ENCODE data around the gene AHNAK.
"Not testable (repeated sequence)": the region's sequence is repeated elsewhere in the genome, so short reads cannot be mapped to it uniquely, and the experiment has no call there.

AHNAK gene

DNA sequence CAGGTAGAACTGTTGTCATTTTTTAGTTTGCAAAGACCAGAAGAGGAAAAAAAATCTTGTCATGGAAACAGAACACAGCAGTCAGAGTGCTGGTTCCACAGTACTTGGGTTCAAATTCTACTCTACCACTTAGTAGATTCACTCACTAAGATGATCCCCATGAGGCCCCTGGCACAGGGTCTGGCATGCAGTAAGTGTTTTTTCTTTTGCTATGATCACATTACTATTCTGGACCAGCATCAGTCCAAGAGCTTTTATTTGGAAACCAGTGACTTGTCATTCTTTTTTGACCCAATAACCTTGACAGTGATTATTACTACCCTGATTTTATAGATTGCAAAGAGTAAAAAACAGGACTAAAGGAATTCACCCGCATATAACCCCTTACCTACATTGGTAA is 23.0 kb upstream of the AHNAK start:
- Histone ChIP-seq H3K36me3 (ENCODE audit: control insufficient read depth, low read depth, low read length) (peaks cover 76% of the 10 kb centered on the region), H3K9me3 (ENCODE audit: control insufficient read depth, low read depth, low read length) (no peaks in the 10 kb centered on the region), H3K4me1 (ENCODE audit: control insufficient read depth, low read depth, low read length) (peaks cover under 1% of the 10 kb centered on the region), H3K27me3 (ENCODE audit: control insufficient read depth, insufficient read depth, low read length) (no peaks in the 10 kb centered on the region), H3K9ac (ENCODE audit: low read length) (no peak overlapping the region), H3K4me3 (ENCODE audit: low read length) (no peak overlapping the region), H3K27ac (ENCODE audit: low read length) (no peak overlapping the region)

DNA sequence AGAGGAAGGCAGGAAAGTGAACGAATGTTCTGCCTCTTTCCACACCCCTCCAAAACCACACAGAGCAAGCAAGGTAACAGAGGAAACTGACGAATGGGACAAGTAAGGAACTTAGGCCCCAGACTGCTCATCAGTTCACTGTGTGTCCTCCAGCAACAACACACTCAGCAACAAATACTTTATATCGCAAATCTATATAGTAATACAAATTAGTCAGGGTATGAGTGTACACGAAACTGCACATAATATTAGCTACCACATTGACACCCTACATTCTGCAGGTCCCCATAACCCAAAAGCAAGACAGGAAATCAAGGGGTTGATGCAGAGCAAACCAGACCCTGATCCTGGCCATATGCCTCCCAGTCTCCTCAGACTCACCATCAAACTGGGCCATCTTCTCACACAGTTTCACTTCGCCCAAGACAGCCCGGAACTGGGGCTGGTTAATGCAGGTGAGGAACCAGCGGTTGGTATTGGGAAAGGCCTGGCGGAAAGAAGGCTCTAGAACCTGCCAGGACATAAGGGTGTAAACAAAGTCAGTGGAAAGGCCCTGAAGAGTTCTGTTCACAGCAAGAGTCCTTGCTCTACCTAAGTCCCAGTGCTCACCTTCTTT is 20.5 kb upstream of the AHNAK start:
- H3K27ac ChIP-seq (ENCODE audit: low read length), result no peak overlapping the region
- H3K36me3 ChIP-seq (ENCODE audit: control insufficient read depth, low read depth, low read length), result peaks cover 83% of the 10 kb centered on the region
- no peak overlapping the region for H3K9ac ChIP-seq (ENCODE audit: low read length)
- no peaks in the 10 kb centered on the region for H3K4me1 ChIP-seq (ENCODE audit: control insufficient read depth, low read depth, low read length)
- no peaks in the 10 kb centered on the region for H3K27me3 ChIP-seq (ENCODE audit: control insufficient read depth, insufficient read depth, low read length)
- H3K4me3 ChIP-seq (ENCODE audit: low read length), result no peak overlapping the region
- no peaks in the 10 kb centered on the region for H3K9me3 ChIP-seq (ENCODE audit: control insufficient read depth, low read depth, low read length)

DNA sequence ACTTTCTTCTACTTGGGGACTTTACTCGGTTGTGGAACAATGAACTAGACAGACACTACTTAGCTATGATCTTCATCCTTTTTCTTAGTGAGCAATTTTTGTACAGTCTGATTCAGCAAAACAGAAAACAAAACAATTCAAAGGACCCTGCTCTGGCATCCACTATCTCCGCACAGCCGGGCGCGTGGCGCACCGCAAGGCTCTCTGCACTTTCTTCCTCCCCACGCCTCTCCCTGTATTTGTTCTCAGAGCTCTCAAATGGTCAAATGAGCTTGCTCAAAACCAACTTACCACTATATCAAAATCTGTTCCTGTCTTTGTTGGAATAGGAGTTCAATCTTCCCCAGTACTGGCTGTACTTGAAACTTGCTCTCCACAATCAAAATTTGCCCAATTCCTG is 19.6 kb upstream of the AHNAK start:
- H3K9me3 ChIP-seq (ENCODE audit: control insufficient read depth, low read depth, low read length), result no peaks in the 10 kb centered on the region
- no peaks in the 10 kb centered on the region for H3K4me1 ChIP-seq (ENCODE audit: control insufficient read depth, low read depth, low read length)
- peaks cover 74% of the 10 kb centered on the region for H3K36me3 ChIP-seq (ENCODE audit: control insufficient read depth, low read depth, low read length)
- no peak overlapping the region for H3K27ac ChIP-seq (ENCODE audit: low read length)
- no peak overlapping the region for H3K4me3 ChIP-seq (ENCODE audit: low read length)
- H3K9ac ChIP-seq (ENCODE audit: low read length), result no peak overlapping the region
- no peaks in the 10 kb centered on the region for H3K27me3 ChIP-seq (ENCODE audit: control insufficient read depth, insufficient read depth, low read length)

DNA sequence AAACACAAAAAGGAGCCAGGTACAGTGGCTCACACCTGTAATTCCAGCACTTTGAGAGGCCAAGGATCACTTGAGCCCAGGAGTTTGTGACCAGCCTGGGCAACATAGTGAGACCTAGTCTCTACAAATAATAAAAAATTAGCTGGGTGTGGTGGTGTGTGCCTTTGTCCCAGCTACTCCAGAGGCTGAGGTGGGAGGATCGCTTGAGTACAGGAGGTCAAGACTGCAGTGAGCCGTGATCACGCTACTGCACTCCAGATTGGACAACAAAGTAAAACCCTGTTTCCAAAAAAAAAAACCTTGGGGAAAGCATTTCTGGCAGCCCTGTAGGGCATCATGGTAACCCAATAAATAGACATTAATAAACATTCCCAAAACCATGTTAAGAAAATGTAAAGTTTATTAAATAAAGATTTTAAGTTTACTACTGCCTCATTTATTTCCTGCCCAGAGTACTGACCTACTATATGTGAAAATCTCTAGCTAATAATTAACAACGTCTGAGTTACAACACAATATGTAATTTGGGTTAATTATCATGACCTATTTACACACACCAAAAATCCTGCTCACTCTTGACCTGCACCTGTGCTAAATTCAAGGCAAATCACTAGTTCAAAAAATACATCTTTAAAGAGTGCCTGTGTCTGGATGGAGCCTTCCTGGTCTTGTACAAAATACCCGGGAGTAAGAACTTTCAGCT is 18.6 kb upstream of the AHNAK start:
- peaks cover 73% of the 10 kb centered on the region for H3K36me3 ChIP-seq (ENCODE audit: control insufficient read depth, low read depth, low read length)
- no peak overlapping the region for H3K4me3 ChIP-seq (ENCODE audit: low read length)
- H3K9ac ChIP-seq (ENCODE audit: low read length), result no peak overlapping the region
- H3K27me3 ChIP-seq (ENCODE audit: control insufficient read depth, insufficient read depth, low read length), result no peaks in the 10 kb centered on the region
- H3K9me3 ChIP-seq (ENCODE audit: control insufficient read depth, low read depth, low read length), result no peaks in the 10 kb centered on the region
- no peak overlapping the region for H3K27ac ChIP-seq (ENCODE audit: low read length)
- peaks cover 8% of the 10 kb centered on the region for H3K4me1 ChIP-seq (ENCODE audit: control insufficient read depth, low read depth, low read length)

DNA sequence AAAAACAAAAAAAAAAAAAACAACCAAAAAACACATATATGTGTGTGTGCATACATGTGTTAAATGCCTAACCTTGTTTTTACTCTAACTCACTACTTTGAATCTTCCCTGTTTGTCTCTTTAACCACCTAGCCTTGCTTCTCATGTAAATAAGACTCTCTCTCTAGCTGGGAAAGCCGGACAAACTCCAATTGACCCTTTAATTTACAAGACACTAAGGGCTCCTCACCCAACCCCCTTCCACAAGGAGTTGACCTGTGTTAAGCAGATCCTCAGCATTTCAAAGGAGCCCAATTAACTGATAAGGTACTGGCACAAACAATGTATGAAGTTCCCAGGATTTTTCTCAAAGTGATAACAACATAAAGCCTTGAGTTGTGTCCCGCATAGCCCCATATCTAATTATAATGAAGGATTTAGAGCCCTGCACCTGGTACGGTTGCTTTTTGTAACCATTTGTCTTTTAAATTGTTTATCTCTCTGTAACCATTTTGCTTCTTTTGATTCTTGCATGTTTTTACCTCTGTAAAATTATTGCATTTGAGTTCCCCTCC is 15.1 kb upstream of the AHNAK start:
- H3K9me3 ChIP-seq (ENCODE audit: control insufficient read depth, low read depth, low read length); H3K27me3 ChIP-seq (ENCODE audit: control insufficient read depth, insufficient read depth, low read length); H3K4me3 ChIP-seq (ENCODE audit: low read length); H3K27ac ChIP-seq (ENCODE audit: low read length); H3K9ac ChIP-seq (ENCODE audit: low read length): not testable (repeated sequence)
- H3K36me3 ChIP-seq (ENCODE audit: control insufficient read depth, low read depth, low read length), result peaks cover 76% of the 10 kb centered on the region
- H3K4me1 ChIP-seq (ENCODE audit: control insufficient read depth, low read depth, low read length), result peaks cover 28% of the 10 kb centered on the region

DNA sequence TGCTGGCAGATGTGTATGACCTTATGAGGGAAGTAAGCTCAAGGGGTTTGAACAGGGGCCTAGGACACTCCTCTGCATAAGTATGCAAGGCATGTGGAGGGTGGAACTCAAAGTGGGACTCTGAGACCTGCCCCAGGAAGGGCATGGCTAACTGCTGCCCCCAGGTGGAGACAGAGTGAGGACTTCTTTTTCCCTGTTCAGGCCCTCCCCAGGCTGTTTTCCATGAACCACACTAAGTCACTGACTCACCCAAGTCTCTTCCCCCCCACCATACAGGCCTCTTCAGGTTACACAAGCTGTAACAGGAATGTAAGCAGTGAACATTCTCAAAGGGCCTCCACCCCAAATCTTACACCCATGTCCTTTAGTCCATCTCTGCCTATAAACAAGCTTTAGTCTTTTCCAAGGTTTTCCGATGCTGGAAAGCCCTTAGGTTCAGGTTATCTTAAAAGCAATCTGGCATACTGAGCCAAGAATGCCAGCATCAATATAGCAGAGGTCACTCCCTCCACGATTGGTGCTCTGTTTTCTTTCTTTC is 14.0 kb upstream of the AHNAK start:
- Histone ChIP-seq H3K4me1 (ENCODE audit: control insufficient read depth, low read depth, low read length) (peaks cover 39% of the 10 kb centered on the region), H3K9me3 (ENCODE audit: control insufficient read depth, low read depth, low read length) (no peaks in the 10 kb centered on the region), H3K27me3 (ENCODE audit: control insufficient read depth, insufficient read depth, low read length) (no peaks in the 10 kb centered on the region), H3K9ac (ENCODE audit: low read length) (no peak overlapping the region), H3K4me3 (ENCODE audit: low read length) (no peak overlapping the region), H3K27ac (ENCODE audit: low read length) (no peak overlapping the region), H3K36me3 (ENCODE audit: control insufficient read depth, low read depth, low read length) (peaks cover 65% of the 10 kb centered on the region)

DNA sequence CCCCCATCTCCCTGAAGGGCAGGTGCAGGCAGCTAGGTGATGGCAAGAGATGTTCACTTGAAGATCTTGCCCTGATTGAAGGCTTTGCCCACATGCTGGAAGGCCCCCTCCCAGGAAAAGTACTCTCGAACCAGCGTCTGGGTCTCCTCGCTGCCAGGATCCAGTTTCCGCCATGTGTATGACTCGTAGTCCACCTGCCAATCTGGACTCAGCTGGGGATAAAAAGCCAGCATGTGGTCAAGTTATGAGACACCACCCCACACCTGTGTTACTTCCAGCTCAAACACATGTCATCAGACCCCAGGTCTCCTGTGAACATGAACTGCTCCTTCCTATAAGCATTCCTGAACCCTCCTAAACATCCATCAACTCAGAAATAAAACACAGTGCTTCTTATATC is 13.0 kb upstream of the AHNAK start:
- not testable (repeated sequence) for H3K4me3 ChIP-seq (ENCODE audit: low read length); H3K9ac ChIP-seq (ENCODE audit: low read length)
- H3K4me1 ChIP-seq (ENCODE audit: control insufficient read depth, low read depth, low read length), result peaks cover 39% of the 10 kb centered on the region

DNA sequence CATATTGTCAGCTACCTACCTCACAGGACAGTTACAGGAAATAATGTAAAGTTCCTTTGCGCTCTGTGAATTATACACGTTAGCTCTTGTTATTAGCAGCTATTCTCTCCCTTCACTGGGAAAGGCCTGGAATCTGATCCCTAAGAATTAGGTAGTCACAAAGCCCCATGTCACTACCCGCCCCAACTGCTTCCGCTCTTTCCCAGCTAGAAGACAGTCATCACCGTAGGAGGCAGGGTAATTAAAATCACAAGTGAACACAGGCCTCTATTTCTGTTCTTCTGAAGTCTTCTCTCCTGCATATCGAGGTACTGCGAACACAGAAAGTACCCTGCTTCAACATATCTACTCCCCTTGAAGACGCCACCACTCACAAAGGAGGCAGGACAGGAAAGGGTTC is 12.6 kb upstream of the AHNAK start:
- peaks cover 40% of the 10 kb centered on the region for H3K4me1 ChIP-seq (ENCODE audit: control insufficient read depth, low read depth, low read length)
- peaks cover 56% of the 10 kb centered on the region for H3K36me3 ChIP-seq (ENCODE audit: control insufficient read depth, low read depth, low read length)
- no peak overlapping the region for H3K4me3 ChIP-seq (ENCODE audit: low read length)
- no peaks in the 10 kb centered on the region for H3K27me3 ChIP-seq (ENCODE audit: control insufficient read depth, insufficient read depth, low read length)
- H3K9ac ChIP-seq (ENCODE audit: low read length), result no peak overlapping the region
- no peak overlapping the region for H3K27ac ChIP-seq (ENCODE audit: low read length)
- no peaks in the 10 kb centered on the region for H3K9me3 ChIP-seq (ENCODE audit: control insufficient read depth, low read depth, low read length)

More for the DNA sequence above, 13.0 kb upstream of the AHNAK start:
- H3K9me3 ChIP-seq (ENCODE audit: control insufficient read depth, low read depth, low read length); H3K27me3 ChIP-seq (ENCODE audit: control insufficient read depth, insufficient read depth, low read length); H3K27ac ChIP-seq (ENCODE audit: low read length): not testable (repeated sequence)
- H3K36me3 ChIP-seq (ENCODE audit: control insufficient read depth, low read depth, low read length), result peaks cover 56% of the 10 kb centered on the region

DNA sequence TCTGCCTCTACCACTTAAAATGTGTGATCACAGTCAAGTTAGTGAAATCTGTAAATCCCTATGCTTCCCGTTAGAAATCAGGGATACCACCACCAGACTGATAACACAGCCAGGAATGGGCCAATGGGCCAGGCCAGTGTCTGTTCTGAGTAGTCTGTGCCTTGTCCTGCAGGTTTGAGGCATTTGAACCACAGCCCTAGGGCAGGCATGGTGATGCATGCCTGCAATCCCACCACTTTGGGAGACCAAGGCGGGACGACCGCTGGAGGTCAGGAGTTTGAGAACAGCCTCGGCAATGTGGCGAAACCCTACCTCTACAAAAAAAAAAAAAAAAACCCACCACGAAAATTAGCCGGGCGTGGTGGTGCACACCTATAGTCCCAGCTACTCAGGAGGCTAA is 12.1 kb upstream of the AHNAK start:
- peaks cover 52% of the 10 kb centered on the region for H3K36me3 ChIP-seq (ENCODE audit: control insufficient read depth, low read depth, low read length)
- H3K9ac ChIP-seq (ENCODE audit: low read length), result no peak overlapping the region
- H3K27me3 ChIP-seq (ENCODE audit: control insufficient read depth, insufficient read depth, low read length), result no peaks in the 10 kb centered on the region
- no peak overlapping the region for H3K27ac ChIP-seq (ENCODE audit: low read length)
- H3K4me1 ChIP-seq (ENCODE audit: control insufficient read depth, low read depth, low read length), result peaks cover 45% of the 10 kb centered on the region
- H3K4me3 ChIP-seq (ENCODE audit: low read length), result no peak overlapping the region
- H3K9me3 ChIP-seq (ENCODE audit: control insufficient read depth, low read depth, low read length), result no peaks in the 10 kb centered on the region

DNA sequence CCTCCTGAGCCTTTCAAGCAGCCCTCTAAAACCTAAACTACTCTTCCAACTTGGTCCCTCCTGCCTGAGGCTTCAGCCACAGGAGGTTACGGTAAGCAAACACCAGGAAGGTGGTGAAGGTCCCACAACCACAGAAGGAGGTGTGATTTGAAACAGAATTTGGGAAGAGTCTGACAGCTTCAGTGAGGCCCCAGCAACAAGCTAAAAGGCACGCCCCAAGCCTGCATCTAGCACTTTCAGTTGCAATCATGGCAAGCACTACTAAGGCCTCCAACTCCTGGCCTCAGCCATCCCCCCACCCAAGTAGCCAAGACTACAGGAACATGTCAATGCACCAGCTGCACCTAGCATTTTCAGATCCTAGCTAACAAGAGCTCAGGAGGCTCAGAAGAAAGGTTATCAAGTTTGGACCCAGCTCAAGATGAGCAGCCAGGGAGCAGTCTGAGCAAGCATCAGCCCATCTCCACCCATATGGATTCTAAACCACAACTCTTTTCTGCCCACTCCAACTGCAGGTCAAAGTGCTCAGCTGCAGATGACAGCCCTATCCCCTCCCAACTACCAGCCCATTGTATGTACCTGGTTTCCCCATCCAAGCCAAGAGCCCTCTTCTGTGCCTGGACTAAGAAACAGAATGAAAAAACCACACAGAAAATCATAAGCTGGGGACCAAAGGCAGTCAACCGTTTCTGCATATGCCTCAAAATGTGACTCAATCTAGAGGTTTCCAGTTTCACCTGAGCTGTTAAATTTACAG is 10.4 kb upstream of the AHNAK start:
- Histone ChIP-seq H3K4me1 (ENCODE audit: control insufficient read depth, low read depth, low read length) (peaks cover 61% of the 10 kb centered on the region), H3K27me3 (ENCODE audit: control insufficient read depth, insufficient read depth, low read length) (no peaks in the 10 kb centered on the region), H3K9ac (ENCODE audit: low read length) (peak overlapping the region; percentile 15), H3K9me3 (ENCODE audit: control insufficient read depth, low read depth, low read length) (no peaks in the 10 kb centered on the region), H3K36me3 (ENCODE audit: control insufficient read depth, low read depth, low read length) (peaks cover 42% of the 10 kb centered on the region), H3K4me3 (ENCODE audit: low read length) (no peak overlapping the region), H3K27ac (ENCODE audit: low read length) (peak overlapping the region; percentile 38)

DNA sequence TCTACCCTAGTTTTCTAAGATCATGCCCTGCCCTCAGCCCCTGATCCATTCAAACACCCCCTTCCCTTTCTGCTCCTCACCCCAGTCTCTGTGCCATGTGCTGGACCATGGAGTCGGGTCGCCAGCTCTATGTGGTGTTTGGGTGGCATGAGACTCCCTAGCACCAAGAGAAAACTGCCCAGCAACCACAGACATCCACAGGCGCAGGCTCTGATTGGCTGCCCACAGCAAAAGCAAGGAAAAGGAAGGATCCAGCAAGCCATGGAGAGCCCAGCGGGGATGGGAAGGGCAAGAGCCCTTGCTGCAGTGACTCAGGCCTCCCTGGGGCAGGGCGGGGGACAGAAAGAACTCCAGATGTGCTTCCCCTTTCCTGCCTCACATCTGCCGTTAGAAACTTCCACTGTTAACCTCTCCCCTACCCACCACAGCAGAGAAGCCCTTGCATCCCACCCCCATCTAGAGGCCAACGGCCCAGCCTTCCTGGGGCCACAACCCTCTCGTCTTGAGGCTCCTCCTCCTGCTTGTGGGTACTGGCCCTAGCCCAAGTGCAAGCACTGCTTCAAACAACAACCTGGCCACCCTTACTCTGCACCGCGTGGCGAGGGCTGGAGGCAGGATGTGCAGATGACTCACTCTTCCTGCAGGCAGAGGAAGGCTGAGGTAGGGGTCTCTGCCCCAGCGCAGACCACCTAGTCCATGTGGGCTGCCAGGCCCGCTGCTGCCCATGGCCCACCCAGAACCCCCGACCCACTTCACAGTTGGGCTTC is 9.7 kb upstream of the AHNAK start:
- Histone ChIP-seq H3K9ac (ENCODE audit: low read length) (peak overlapping the region; percentile 15), H3K36me3 (ENCODE audit: control insufficient read depth, low read depth, low read length) (peaks cover 42% of the 10 kb centered on the region), H3K27ac (ENCODE audit: low read length) (peak overlapping the region; percentile 38), H3K27me3 (ENCODE audit: control insufficient read depth, insufficient read depth, low read length) (no peaks in the 10 kb centered on the region), H3K4me3 (ENCODE audit: low read length) (no peak overlapping the region), H3K4me1 (ENCODE audit: control insufficient read depth, low read depth, low read length) (peaks cover 67% of the 10 kb centered on the region), H3K9me3 (ENCODE audit: control insufficient read depth, low read depth, low read length) (no peaks in the 10 kb centered on the region)

Measured in iPS-18a (cell line).